HG02970 (cell line): ENCODE data around the gene DUSP28.

Experiments used
- ATAC-seq: cut with Tn5 transposase; IDR thresholded peaks from one replicate; pipeline ENCODE4 v1.9.1; 2021; ENCODE audit warnings: mild to moderate bottlenecking, moderate library complexity, moderate number of reproducible peaks; ENCODE audit not compliant: unreplicated experiment, low FRiP score

DUSP28 gene

GRCh38 chr2:240596491-240596931 lies 36.4 kb downstream of the DUSP28 start:
- ATAC-seq, result no peak

GRCh38 chr2:240597054-240597418 lies 36.9 kb downstream of the DUSP28 start:
- no peak for ATAC-seq

- ATAC-seq, result no peak
Measured at GRCh38 chr2:240597419-240598181, 37.4 kb downstream of the DUSP28 start.

- no peak for ATAC-seq
Measured at GRCh38 chr2:240598311-240598911, 38.3 kb downstream of the DUSP28 start.

- no peak for ATAC-seq
Measured at GRCh38 chr2:240599141-240599583, 39.0 kb downstream of the DUSP28 start.

GRCh38 chr2:240600451-240600961 lies 40.3 kb downstream of the DUSP28 start:
- no peak for ATAC-seq

- no peak for ATAC-seq
Measured at GRCh38 chr2:240601061-240601830, 41.1 kb downstream of the DUSP28 start.

GRCh38 chr2:240601831-240602160 lies 41.6 kb downstream of the DUSP28 start:
- no peak for ATAC-seq

- ATAC-seq, result no peak
Measured at GRCh38 chr2:240602266-240603050, 42.3 kb downstream of the DUSP28 start.

- no peak for ATAC-seq
Measured at GRCh38 chr2:240603081-240603835, 43.1 kb downstream of the DUSP28 start.

GRCh38 chr2:240603846-240604245 lies 43.7 kb downstream of the DUSP28 start:
- no peak for ATAC-seq

- ATAC-seq, result no peak
Measured at GRCh38 chr2:240604291-240604938, 44.3 kb downstream of the DUSP28 start.

GRCh38 chr2:240604939-240605716 lies 45.0 kb downstream of the DUSP28 start:
- no peak for ATAC-seq

GRCh38 chr2:240605867-240606743 lies 45.9 kb downstream of the DUSP28 start:
- ATAC-seq, result no peak

GRCh38 chr2:240611601-240612210 lies 51.5 kb downstream of the DUSP28 start:
- ATAC-seq, result no peak
